ENCODE data around the gene KCNMA1.

DNA sequence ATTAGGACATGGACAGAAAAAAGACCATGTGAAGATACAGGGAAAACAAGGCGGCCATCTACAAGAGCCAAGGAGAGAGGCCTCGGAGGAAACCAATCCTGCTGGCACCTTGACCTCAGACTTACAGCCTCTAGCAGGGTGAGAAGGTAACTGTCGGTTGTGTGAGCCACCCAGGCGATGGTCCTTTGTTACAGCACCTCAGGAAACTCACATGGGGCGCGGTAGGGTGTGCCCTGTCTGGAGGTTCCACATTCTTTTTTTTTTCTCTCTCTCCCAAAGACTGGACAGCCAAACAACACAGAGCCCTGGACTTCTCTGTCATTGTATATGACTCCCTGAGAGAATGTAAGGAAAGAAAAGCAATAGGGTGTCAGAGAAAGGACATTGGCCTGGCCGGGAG lies 163.2 kb downstream of the KCNMA1 start:
- TF ChIP-seq, protein P1, sequence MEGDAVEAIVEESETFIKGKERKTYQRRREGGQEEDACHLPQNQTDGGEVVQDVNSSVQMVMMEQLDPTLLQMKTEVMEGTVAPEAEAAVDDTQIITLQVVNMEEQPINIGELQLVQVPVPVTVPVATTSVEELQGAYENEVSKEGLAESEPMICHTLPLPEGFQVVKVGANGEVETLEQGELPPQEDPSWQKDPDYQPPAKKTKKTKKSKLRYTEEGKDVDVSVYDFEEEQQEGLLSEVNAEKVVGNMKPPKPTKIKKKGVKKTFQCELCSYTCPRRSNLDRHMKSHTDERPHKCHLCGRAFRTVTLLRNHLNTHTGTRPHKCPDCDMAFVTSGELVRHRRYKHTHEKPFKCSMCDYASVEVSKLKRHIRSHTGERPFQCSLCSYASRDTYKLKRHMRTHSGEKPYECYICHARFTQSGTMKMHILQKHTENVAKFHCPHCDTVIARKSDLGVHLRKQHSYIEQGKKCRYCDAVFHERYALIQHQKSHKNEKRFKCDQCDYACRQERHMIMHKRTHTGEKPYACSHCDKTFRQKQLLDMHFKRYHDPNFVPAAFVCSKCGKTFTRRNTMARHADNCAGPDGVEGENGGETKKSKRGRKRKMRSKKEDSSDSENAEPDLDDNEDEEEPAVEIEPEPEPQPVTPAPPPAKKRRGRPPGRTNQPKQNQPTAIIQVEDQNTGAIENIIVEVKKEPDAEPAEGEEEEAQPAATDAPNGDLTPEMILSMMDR (IDR thresholded peaks at IDR 0.05) = no peak
- TF ChIP-seq POLR2A (IDR thresholded peaks at IDR 0.05) = no peak
